ENCODE measurements around the gene ITPA. TPM values are rescaled to one million over a fixed set of nuclear protein-coding genes. Genes with fewer than 3 reads are reported as not detected.

The ITPA gene
- total and polyA plus RNA-seq, 12 donors = 15.8 to 53.6 (median 22.9) TPM

DNA sequence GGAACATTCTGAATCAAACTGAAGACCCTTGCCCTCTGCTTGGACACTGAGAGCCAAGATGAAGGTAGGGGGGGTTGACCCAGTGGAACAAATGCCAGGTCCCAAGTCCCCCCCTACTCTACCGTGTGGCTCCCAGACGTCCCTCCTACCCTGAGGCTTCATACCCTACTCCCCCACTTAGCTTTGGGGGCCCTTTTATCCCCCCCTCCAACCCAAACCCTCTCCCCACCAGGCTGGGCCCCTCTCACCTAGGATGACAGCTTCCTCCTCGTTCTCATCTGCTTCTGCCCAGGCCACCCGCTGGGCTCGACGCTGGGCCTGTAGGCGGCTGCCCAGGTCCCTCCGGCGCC, 6.4 kb upstream of the ITPA start:
- ATAC-seq (no peak), DNase-seq (no peak)
- TF ChIP-seq, protein P1, sequence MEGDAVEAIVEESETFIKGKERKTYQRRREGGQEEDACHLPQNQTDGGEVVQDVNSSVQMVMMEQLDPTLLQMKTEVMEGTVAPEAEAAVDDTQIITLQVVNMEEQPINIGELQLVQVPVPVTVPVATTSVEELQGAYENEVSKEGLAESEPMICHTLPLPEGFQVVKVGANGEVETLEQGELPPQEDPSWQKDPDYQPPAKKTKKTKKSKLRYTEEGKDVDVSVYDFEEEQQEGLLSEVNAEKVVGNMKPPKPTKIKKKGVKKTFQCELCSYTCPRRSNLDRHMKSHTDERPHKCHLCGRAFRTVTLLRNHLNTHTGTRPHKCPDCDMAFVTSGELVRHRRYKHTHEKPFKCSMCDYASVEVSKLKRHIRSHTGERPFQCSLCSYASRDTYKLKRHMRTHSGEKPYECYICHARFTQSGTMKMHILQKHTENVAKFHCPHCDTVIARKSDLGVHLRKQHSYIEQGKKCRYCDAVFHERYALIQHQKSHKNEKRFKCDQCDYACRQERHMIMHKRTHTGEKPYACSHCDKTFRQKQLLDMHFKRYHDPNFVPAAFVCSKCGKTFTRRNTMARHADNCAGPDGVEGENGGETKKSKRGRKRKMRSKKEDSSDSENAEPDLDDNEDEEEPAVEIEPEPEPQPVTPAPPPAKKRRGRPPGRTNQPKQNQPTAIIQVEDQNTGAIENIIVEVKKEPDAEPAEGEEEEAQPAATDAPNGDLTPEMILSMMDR (IDR thresholded peaks at IDR 0.05) = no peak
- 55 to 71% methylated on average over 9 of the region's 9 CpGs for WGBS, 2 donors
- Histone ChIP-seq H3K36me3 (peaks cover 0 to 50% (median 21%) of the 10 kb centered on the region in 9 donors), H3K27ac (peak overlapping the region in 7 of 10 donors; percentile 77 to 93 (median 86)), H3K27me3 (no peaks in the 10 kb centered on the region), H3K9me3 (no peaks in the 10 kb centered on the region), H3K4me1 (peaks cover 3 to 18% (median 13%) of the 10 kb centered on the region in 9 donors), H3K4me3 (peak overlapping the region in 9 of 10 donors; percentile 67 to 97 (median 75))
- intact Hi-C loops (cut with DNase I) = loop anchor here in 1 of 10 donors (5.0 kb wide), 1 partner anchor 41 kb away; no protein-coding TSS in a partner anchor

DNA sequence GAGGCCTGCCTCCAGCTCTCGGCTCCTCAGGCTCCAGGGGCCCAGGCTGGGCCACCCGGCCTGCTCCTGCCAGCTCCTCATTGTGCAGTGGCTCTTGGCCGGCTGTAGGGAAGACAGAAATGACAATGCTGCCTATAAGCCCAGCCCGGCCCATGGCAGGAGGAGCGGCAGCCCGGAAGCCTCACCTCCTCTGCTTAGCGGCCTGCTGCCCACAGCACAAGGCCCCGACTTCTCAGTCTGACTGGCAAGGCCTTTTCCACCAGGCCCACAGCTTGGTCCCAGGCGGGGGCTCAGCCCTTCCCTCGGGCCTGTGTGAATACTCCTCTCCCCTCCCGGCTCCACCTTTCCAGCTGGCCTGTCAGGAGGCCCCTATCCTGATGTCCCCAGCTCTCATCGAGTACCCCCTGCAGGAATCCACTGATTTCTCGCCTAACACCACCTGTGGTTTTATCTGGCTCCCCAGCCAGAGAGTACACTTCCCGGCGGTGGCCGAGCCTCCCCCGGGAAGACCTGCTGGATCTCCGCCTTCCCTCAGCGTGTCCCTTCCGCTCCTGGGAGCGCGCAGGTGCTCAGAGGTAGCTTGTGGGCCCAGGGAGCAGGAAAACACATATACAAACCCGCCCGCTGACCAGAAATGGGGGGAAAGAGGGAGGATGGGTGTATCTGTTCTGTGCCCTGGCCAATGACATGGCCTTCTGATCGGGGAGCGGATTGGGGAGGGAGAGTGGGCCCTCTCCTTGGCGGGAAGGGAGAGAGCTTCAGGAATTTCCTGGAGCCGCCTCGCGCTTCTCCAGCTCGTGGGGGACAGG, 5.8 kb upstream of the ITPA start:
- Histone ChIP-seq H3K27me3 (no peaks in the 10 kb centered on the region), H3K4me3 (peak overlapping the region; percentile 61 to 97 (median 74)), H3K36me3 (peaks cover 0 to 44% (median 21%) of the 10 kb centered on the region in 9 donors), H3K4me1 (peaks cover 3 to 21% (median 16%) of the 10 kb centered on the region in 9 donors), H3K27ac (peak overlapping the region; percentile 70 to 95 (median 84)), H3K9me3 (no peaks in the 10 kb centered on the region)
- DNase-seq (no peak), ATAC-seq (peak; percentile 13 to 41 (median 23))
- WGBS, 2 donors = 14 to 21% methylated on average over 31 of the region's 31 CpGs
- TF ChIP-seq, protein P1 (IDR thresholded peaks at IDR 0.05) = no peak
- intact Hi-C loops (cut with DNase I) = loop anchor here in 1 of 10 donors (5.0 kb wide), 1 partner anchor 41 kb away; no protein-coding TSS in a partner anchor

DNA sequence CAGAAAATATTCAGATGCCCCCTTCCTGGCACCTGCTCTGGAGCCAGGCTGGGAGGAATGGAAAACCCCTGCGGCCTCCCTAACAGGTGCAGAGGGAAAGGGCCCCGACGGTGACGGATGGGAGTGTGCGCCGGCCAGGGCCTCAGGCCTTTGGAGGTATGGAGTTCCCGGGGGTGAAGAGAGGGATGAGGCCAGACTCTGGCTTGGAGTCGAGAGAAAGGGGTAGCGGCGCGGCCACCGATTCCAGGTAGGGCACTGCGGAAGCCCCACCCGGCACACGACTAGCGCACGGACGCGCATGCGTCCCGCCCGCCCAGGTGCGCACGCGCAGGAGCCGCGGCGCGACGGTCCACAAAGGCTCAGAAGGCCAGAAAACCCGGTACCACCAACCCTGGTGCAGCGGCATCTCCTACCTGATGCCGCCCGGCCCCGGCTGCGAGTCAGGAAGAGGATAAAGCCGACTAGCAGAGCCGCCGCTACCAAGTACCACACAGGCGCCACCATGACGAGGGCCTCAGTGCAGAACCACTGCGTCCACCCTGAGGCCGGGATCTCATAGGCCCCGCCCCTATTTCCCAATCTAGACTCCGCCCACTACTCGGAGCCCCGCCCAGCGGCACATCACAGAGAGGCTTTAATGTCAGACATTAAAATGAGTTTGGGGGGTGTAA, 5.0 kb upstream of the ITPA start, which contains the start of gene DDRGK1:
TSS of gene DDRGK1 (minus strand) at position 559 of the 671 bp plus-strand sequence. CDS start at position 504, 55 bp downstream.
- intact Hi-C loops (cut with DNase I) = loop anchor here in 1 of 10 donors (5.0 kb wide), 1 partner anchor 42 kb away; no protein-coding TSS in a partner anchor
- H3K27me3 ChIP-seq = no peaks in the 10 kb centered on the region
- 0% methylated on average over 48 of the region's 48 CpGs for WGBS, 2 donors

More for the DNA sequence above, 5.0 kb upstream of the ITPA start, which contains the start of gene DDRGK1:
- H3K4me1 ChIP-seq = peaks cover 3 to 25% (median 19%) of the 10 kb centered on the region in 9 donors
- DNase-seq (peak; percentile 89 to 90), ATAC-seq (peak; percentile 94 to 97 (median 95))
- H3K27ac ChIP-seq = peak within 1 kb of the TSS; percentile 70 to 95 (median 84)
- TF ChIP-seq, protein P1 (IDR thresholded peaks at IDR 0.05) = no peak
- peak within 1 kb of the TSS; percentile 61 to 97 (median 74) for H3K4me3 ChIP-seq
- no peaks in the 10 kb centered on the region for H3K9me3 ChIP-seq
- H3K36me3 ChIP-seq = peaks cover 0 to 37% (median 14%) of the 10 kb centered on the region in 9 donors

Measured in heart right ventricle (tissue), 16 donors.